Mesenchymal stem cell (in vitro differentiated cells and primary cell): Measurements from ENCODE around the gene APOBEC4.

Source experiments
- DNase-seq: peaks from one replicate; pipeline ENCODE4 v3.0.0-alpha.2; 2013
- H2AFZ ChIP-seq: one replicate; pipeline ENCODE4 v1.6.1; 2013; ENCODE audit warnings: low read depth, mild to moderate bottlenecking, control low read depth, inconsistent platforms, low read length, moderate library complexity
- H2AK5ac ChIP-seq: 2 replicates; pipeline ENCODE4 v1.6.1; 2013; ENCODE audit warnings: low read length, moderate library complexity, mild to moderate bottlenecking, inconsistent platforms; ENCODE audit not compliant: severe bottlenecking
- H2BK120ac ChIP-seq: one replicate; pipeline ENCODE4 v1.6.1; 2013; ENCODE audit warnings: low read depth, mild to moderate bottlenecking, inconsistent platforms, low read length, moderate library complexity
- H2BK12ac ChIP-seq, 2 experiments: one replicate each; pipeline ENCODE4 v1.6.1; 2013; ENCODE audit warnings: inconsistent platforms in 2 of 2, low read length in 2 of 2, mild to moderate bottlenecking in 2 of 2, moderate library complexity in 2 of 2, control low read depth in 1 of 2
- H2BK15ac ChIP-seq: one replicate; pipeline ENCODE4 v1.6.1; 2013; ENCODE audit warnings: mild to moderate bottlenecking, low read depth, inconsistent platforms; ENCODE audit not compliant: poor library complexity, severe bottlenecking
- H2BK5ac ChIP-seq: 2 replicates; pipeline ENCODE4 v1.6.1; 2013; ENCODE audit warnings: low read depth, mild to moderate bottlenecking, low read length, control low read depth, inconsistent platforms; ENCODE audit not compliant: poor library complexity, severe bottlenecking
- H3K14ac ChIP-seq, 2 experiments: one replicate each; pipeline ENCODE4 v1.6.1; 2013; ENCODE audit warnings: inconsistent platforms in 2 of 2, low read length in 2 of 2, control low read depth in 1 of 2, mild to moderate bottlenecking in 1 of 2, moderate library complexity in 1 of 2
- H3K18ac ChIP-seq, 2 experiments: one replicate each; pipeline ENCODE4 v1.6.1; 2013; ENCODE audit warnings: inconsistent platforms in 2 of 2, low read length in 2 of 2, control low read depth in 1 of 2, low read depth in 1 of 2, mild to moderate bottlenecking in 1 of 2
- H3K23ac ChIP-seq, 2 experiments: one replicate each; pipeline ENCODE4 v1.6.1; 2013; ENCODE audit warnings: inconsistent platforms in 2 of 2, low read length in 2 of 2, mild to moderate bottlenecking in 2 of 2, moderate library complexity in 2 of 2, control low read depth in 1 of 2
- H3K27ac ChIP-seq: 2 replicates; pipeline ENCODE4 v1.5.1; 2013; ENCODE audit warnings: mild to moderate bottlenecking, moderate library complexity, low read length, control low read depth, inconsistent platforms; ENCODE audit not compliant: poor library complexity, severe bottlenecking
- H3K27me3 ChIP-seq, 2 experiments: 2 replicates each; pipeline versions ENCODE4 v1.6.1 to v1.7.0; 2013; ENCODE audit warnings: low read length in 2 of 2, mild to moderate bottlenecking in 2 of 2, moderate library complexity in 2 of 2, control low read depth in 1 of 2, inconsistent platforms in 1 of 2; ENCODE audit not compliant: control insufficient read depth in 1 of 2, insufficient read depth in 1 of 2
- H3K36me3 ChIP-seq, 2 experiments: 2 replicates each; pipeline versions ENCODE4 v1.6.1 to v1.7.0; 2013; ENCODE audit warnings: low read length in 2 of 2, control low read depth in 1 of 2, inconsistent platforms in 1 of 2, low read depth in 1 of 2, mild to moderate bottlenecking in 1 of 2; ENCODE audit not compliant: insufficient read depth in 2 of 2, control insufficient read depth in 1 of 2
- H3K4ac ChIP-seq, 2 experiments: one replicate each; pipeline ENCODE4 v1.6.1; 2013; ENCODE audit warnings: inconsistent platforms in 2 of 2, low read length in 2 of 2, mild to moderate bottlenecking in 2 of 2, moderate library complexity in 2 of 2, control low read depth in 1 of 2, low read depth in 1 of 2
- H3K4me1 ChIP-seq: 2 replicates; pipeline ENCODE4 v1.6.1; 2013; ENCODE audit warnings: low read depth, low read length, control low read depth; ENCODE audit not compliant: control insufficient read depth, insufficient read depth
- H3K4me2 ChIP-seq: 2 replicates; pipeline ENCODE4 v1.6.1; 2013; ENCODE audit warnings: low read length, mild to moderate bottlenecking, inconsistent platforms; ENCODE audit not compliant: poor library complexity, severe bottlenecking
- H3K4me3 ChIP-seq, 2 experiments: 2 replicates each; pipeline versions ENCODE4 v1.5.1 to v1.7.0; 2013; ENCODE audit warnings: low read length in 2 of 2, mild to moderate bottlenecking in 2 of 2, control low read depth in 1 of 2, low read depth in 1 of 2; ENCODE audit not compliant: insufficient read depth in 1 of 2
- H3K79me1 ChIP-seq: replicated peaks from 2 replicates; pipeline ENCODE4 v1.6.1; 2013; ENCODE audit warnings: mild to moderate bottlenecking, control low read depth, low read length, inconsistent platforms; ENCODE audit not compliant: poor library complexity, severe bottlenecking
- H3K9ac ChIP-seq: 2 replicates; pipeline ENCODE4 v1.7.0; 2013; ENCODE audit warnings: mild to moderate bottlenecking, low read length, moderate library complexity
- H3K9me3 ChIP-seq: 2 replicates; pipeline ENCODE4 v1.7.0; 2013; ENCODE audit warnings: mild to moderate bottlenecking, low read length; ENCODE audit not compliant: control insufficient read depth
- H4K8ac ChIP-seq: one replicate; pipeline ENCODE4 v1.6.1; 2013; ENCODE audit warnings: inconsistent platforms, mild to moderate bottlenecking, low read length, moderate library complexity
- H4K91ac ChIP-seq: one replicate; pipeline ENCODE4 v1.6.1; 2013; ENCODE audit warnings: mild to moderate bottlenecking, low read length, inconsistent platforms
- WGBS: methylation state at CpG from one replicate; pipeline ENCODE4 v1.1.7; 2013; ENCODE audit warnings: mixed read lengths; 5-methylcytosine and 5-hydroxymethylcytosine counted together

APOBEC4 gene

GRCh38 chr1:183656355-183656754 lies 3.2 kb upstream of the APOBEC4 start:
- Histone ChIP-seq H2BK120ac (no peak overlapping the region), H3K27ac (no peak overlapping the region), H2BK15ac (no peak overlapping the region), H4K91ac (no peak overlapping the region), H2BK12ac (peak overlapping the region; percentile 21 to 89), H3K4ac (no peak overlapping the region), H3K79me1 (peaks cover 3% of the 10 kb centered on the region), H3K36me3 (no peaks in the 10 kb centered on the region), H2AFZ (no peak overlapping the region), H3K4me2 (no peak overlapping the region), H4K8ac (no peak overlapping the region), H3K4me1 (no peaks in the 10 kb centered on the region), H3K27me3 (no peaks in the 10 kb centered on the region), H3K9me3 (no peaks in the 10 kb centered on the region), H2BK5ac (no peak overlapping the region), H2AK5ac (no peak overlapping the region), H3K23ac (no peak overlapping the region), H3K18ac (peak overlapping the region in 1 of 2 experiments; percentile 43), H3K14ac (no peak overlapping the region), H3K4me3 (no peak overlapping the region), H3K9ac (no peak overlapping the region)
- DNase-seq = peak; percentile 17
- 78% methylated on average over 2 of the region's 3 CpGs for WGBS

GRCh38 chr1:183655562-183656075 lies 2.5 kb upstream of the APOBEC4 start:
- Histone ChIP-seq H2AFZ (peak overlapping the region; percentile 76), H2BK15ac (no peak overlapping the region), H3K4me3 (no peak overlapping the region), H3K14ac (no peak overlapping the region), H3K9ac (peak overlapping the region; percentile 64), H3K4me1 (no peaks in the 10 kb centered on the region), H3K9me3 (no peaks in the 10 kb centered on the region), H2BK5ac (no peak overlapping the region), H4K8ac (no peak overlapping the region), H3K27ac (no peak overlapping the region), H3K23ac (no peak overlapping the region), H3K4me2 (no peak overlapping the region), H2BK12ac (no peak overlapping the region), H2AK5ac (no peak overlapping the region), H3K18ac (no peak overlapping the region), H3K36me3 (no peaks in the 10 kb centered on the region), H3K27me3 (no peaks in the 10 kb centered on the region), H3K4ac (peak overlapping the region in 1 of 2 experiments; percentile 78), H4K91ac (no peak overlapping the region), H2BK120ac (no peak overlapping the region), H3K79me1 (peaks cover 3% of the 10 kb centered on the region)
- 3% methylated on average over 4 of the region's 4 CpGs for whole genome bisulfite sequencing
- DNase-seq = peak; percentile 85

GRCh38 chr1:183654706-183655105 lies 1.6 kb upstream of the APOBEC4 start:
- H3K4me1 ChIP-seq = no peaks in the 10 kb centered on the region
- H3K18ac ChIP-seq = no peak overlapping the region
- H4K91ac ChIP-seq = no peak overlapping the region
- no peak overlapping the region for H3K23ac ChIP-seq
- no peak overlapping the region for H2BK12ac ChIP-seq
- H2BK5ac ChIP-seq = no peak overlapping the region
- no peak overlapping the region for H2AK5ac ChIP-seq
- peaks cover 3% of the 10 kb centered on the region for H3K79me1 ChIP-seq
- H3K9me3 ChIP-seq = no peaks in the 10 kb centered on the region
- no peak overlapping the region for H3K14ac ChIP-seq
- no peak overlapping the region for H2BK15ac ChIP-seq
- H3K27me3 ChIP-seq = no peaks in the 10 kb centered on the region
- H2BK120ac ChIP-seq = no peak overlapping the region
- H4K8ac ChIP-seq = no peak overlapping the region
- H3K4me3 ChIP-seq = no peak overlapping the region
- H2AFZ ChIP-seq = no peak overlapping the region
- no peak overlapping the region for H3K4ac ChIP-seq
- H3K27ac ChIP-seq = no peak overlapping the region
- DNase-seq = no peak
- H3K36me3 ChIP-seq = no peaks in the 10 kb centered on the region
- H3K4me2 ChIP-seq = no peak overlapping the region
- peak overlapping the region; percentile 64 for H3K9ac ChIP-seq

- H4K8ac ChIP-seq = no peak overlapping the region
- no peak overlapping the region for H3K4me3 ChIP-seq
- peak overlapping the region; percentile 61 for H4K91ac ChIP-seq
- H3K23ac ChIP-seq = no peak overlapping the region
- H2BK120ac ChIP-seq = no peak overlapping the region
- no peaks in the 10 kb centered on the region for H3K4me1 ChIP-seq
- WGBS = 94% methylated on average over 4 of the region's 4 CpGs
- H2BK15ac ChIP-seq = no peak overlapping the region
- H3K36me3 ChIP-seq = no peaks in the 10 kb centered on the region
- H3K27me3 ChIP-seq = no peaks in the 10 kb centered on the region
- no peak overlapping the region for H2BK5ac ChIP-seq
- H3K79me1 ChIP-seq = peaks cover 3% of the 10 kb centered on the region
- DNase-seq = no peak
- H2AFZ ChIP-seq = no peak overlapping the region
- no peak overlapping the region for H3K14ac ChIP-seq
- no peak overlapping the region for H3K9ac ChIP-seq
- peak overlapping the region in 1 of 2 experiments; percentile 77 for H2BK12ac ChIP-seq
- H3K4ac ChIP-seq = no peak overlapping the region
- no peaks in the 10 kb centered on the region for H3K9me3 ChIP-seq
- peak overlapping the region in 1 of 2 experiments; percentile 59 for H3K18ac ChIP-seq
- no peak overlapping the region for H3K4me2 ChIP-seq
- H2AK5ac ChIP-seq = no peak overlapping the region
- no peak overlapping the region for H3K27ac ChIP-seq
Observed at GRCh38 chr1:183653876-183654451, 848 bp upstream of the APOBEC4 start.
